Measurements from ENCODE around the gene MAD1L1. TPM values are rescaled to one million over a fixed set of nuclear protein-coding genes. Genes with fewer than 3 reads are reported as not detected.

MAD1L1 gene
- total and polyA plus RNA-seq, 2 of the 13 experiments (the other 11 are each of a cell fraction or from before 2014, with no cell fraction given) = 17.4 to 64.7 TPM

DNA sequence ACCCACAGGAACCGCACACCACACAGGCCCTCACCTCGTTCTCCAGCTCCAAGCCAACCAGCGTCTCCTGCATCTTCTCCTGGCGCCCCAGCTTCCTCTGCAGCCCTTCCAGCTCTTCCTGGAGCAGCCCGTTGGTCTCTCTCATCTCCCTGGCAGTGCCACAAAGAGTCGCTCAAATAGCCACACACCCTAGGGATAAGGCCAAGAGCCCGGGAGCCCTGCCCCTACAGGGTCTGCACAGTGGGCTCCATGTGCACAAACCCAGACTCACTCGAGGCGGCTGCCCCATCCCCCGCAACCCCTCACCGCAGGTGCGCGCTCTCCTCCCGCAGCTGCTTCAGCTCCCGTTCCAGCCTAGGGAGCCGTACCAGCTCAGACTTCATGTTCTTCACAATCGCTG is 16.9 kb downstream of the MAD1L1 start:
- H3K4me1 ChIP-seq (ENCODE audit: insufficient read depth, low read length) = no peaks in the 10 kb centered on the region
- ChIA-PET POLR2A (no interaction called here), CTCF (ENCODE audit: low intra/inter-chr PET ratio, low total read pairs) (no interaction called here)
- no peak overlapping the region for H3K27ac ChIP-seq (ENCODE audit: extremely low read length, insufficient read depth, low read length)
- no peak for ATAC-seq
- no peak overlapping the region for H2AFZ ChIP-seq (ENCODE audit: low read length)
- H3K9me3 ChIP-seq (ENCODE audit: low read length) = no peaks in the 10 kb centered on the region
- H3K79me2 ChIP-seq (ENCODE audit: insufficient read depth, low read length) = no peaks in the 10 kb centered on the region
- in situ Hi-C loops (cut with HindIII; ENCODE audit: extremely low pct_ligation_motif_present, low pct_unique_long_range_greater_than_20kb) (loop anchor here (10.0 to 25.0 kb wide), 2 partner anchors 421 to 629 kb away; no protein-coding TSS in a partner anchor), intact Hi-C loops (cut with micrococcal nuclease; ENCODE audit: unreplicated experiment) (no loop called here)
- 98% methylated on average over 16 of the region's 17 CpGs for WGBS (ENCODE audit: low lambda C conversion rate)
- no peak overlapping the region for H3K4me2 ChIP-seq (ENCODE audit: low read depth, low read length)
- H3K4me3 ChIP-seq (replicated peaks in 1 of 3; ENCODE audit: insufficient read depth in 1 of 3, low read depth in 2 of 3, low read length in 3 of 3) = no peak overlapping the region
- no peak for DNase-seq (ENCODE audit: low spot score)
- H3K36me3 ChIP-seq (replicated peaks in 1 of 2; ENCODE audit: control insufficient read depth in 1 of 2, insufficient read depth in 2 of 2, low read length in 2 of 2) = peaks cover 27 to 85% of the 10 kb centered on the region in 2 experiments; a peak in 4 of 5 replicates
- FAIRE-seq = no peak
- H4K20me1 ChIP-seq (ENCODE audit: insufficient read depth, low read length) = peaks cover 2% of the 10 kb centered on the region; the same call in 1 of the 2 replicates
- BruUV-seq (replicated peaks) = no TSS peak
- no peaks in the 10 kb centered on the region for H3K27me3 ChIP-seq (ENCODE audit: control insufficient read depth in 1 of 2, insufficient read depth in 2 of 2, low read length in 2 of 2)
- H3K9ac ChIP-seq (ENCODE audit: insufficient read depth, low read depth, low read length) = no peak overlapping the region
- TF ChIP-seq ZNF3 (CRISPR knock-in tag; IDR thresholded peaks at IDR 0.05) = no peak
- TF ChIP-seq, protein P1, sequence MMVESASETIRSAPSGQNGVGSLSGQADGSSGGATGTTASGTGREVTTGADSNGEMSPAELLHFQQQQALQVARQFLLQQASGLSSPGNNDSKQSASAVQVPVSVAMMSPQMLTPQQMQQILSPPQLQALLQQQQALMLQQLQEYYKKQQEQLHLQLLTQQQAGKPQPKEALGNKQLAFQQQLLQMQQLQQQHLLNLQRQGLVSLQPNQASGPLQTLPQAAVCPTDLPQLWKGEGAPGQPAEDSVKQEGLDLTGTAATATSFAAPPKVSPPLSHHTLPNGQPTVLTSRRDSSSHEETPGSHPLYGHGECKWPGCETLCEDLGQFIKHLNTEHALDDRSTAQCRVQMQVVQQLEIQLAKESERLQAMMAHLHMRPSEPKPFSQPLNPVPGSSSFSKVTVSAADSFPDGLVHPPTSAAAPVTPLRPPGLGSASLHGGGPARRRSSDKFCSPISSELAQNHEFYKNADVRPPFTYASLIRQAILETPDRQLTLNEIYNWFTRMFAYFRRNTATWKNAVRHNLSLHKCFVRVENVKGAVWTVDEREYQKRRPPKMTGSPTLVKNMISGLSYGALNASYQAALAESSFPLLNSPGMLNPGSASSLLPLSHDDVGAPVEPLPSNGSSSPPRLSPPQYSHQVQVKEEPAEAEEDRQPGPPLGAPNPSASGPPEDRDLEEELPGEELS (CRISPR knock-in tag; IDR thresholded peaks at IDR 0.05) = no peak
- TF ChIP-seq NFE2L2 (IDR thresholded peaks at IDR 0.05; ENCODE audit: low read length) = no peak
- no peak for TF ChIP-seq ZNF446 (CRISPR knock-in tag; IDR thresholded peaks at IDR 0.05)
- TF ChIP-seq ZNF737 (CRISPR knock-in tag; IDR thresholded peaks at IDR 0.05; ENCODE audit: borderline replicate concordance) = no peak
- no peak for TF ChIP-seq ZNF724P (CRISPR knock-in tag; IDR thresholded peaks at IDR 0.05; ENCODE audit: borderline replicate concordance)
- TF ChIP-seq, protein P2, sequence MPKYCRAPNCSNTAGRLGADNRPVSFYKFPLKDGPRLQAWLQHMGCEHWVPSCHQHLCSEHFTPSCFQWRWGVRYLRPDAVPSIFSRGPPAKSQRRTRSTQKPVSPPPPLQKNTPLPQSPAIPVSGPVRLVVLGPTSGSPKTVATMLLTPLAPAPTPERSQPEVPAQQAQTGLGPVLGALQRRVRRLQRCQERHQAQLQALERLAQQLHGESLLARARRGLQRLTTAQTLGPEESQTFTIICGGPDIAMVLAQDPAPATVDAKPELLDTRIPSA (CRISPR knock-in tag; IDR thresholded peaks at IDR 0.05; ENCODE audit: borderline replicate concordance) = no peak
- no peak for TF ChIP-seq RNF2 (conservative IDR thresholded peaks at IDR 0.05; ENCODE audit: low read depth)
- no peak for TF ChIP-seq ZSCAN31 (CRISPR knock-in tag; IDR thresholded peaks at IDR 0.05; ENCODE audit: low read depth)
- TF ChIP-seq, protein P3, sequence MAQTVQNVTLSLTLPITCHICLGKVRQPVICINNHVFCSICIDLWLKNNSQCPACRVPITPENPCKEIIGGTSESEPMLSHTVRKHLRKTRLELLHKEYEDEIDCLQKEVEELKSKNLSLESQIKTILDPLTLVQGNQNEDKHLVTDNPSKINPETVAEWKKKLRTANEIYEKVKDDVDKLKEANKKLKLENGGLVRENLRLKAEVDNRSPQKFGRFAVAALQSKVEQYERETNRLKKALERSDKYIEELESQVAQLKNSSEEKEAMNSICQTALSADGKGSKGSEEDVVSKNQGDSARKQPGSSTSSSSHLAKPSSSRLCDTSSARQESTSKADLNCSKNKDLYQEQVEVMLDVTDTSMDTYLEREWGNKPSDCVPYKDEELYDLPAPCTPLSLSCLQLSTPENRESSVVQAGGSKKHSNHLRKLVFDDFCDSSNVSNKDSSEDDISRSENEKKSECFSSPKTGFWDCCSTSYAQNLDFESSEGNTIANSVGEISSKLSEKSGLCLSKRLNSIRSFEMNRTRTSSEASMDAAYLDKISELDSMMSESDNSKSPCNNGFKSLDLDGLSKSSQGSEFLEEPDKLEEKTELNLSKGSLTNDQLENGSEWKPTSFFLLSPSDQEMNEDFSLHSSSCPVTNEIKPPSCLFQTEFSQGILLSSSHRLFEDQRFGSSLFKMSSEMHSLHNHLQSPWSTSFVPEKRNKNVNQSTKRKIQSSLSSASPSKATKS (CRISPR knock-in tag; IDR thresholded peaks at IDR 0.05) = no peak
- TF ChIP-seq ZBTB21 (CRISPR knock-in tag; IDR thresholded peaks at IDR 0.05) = no peak
- TF ChIP-seq KDM2A (CRISPR knock-in tag; IDR thresholded peaks at IDR 0.05; ENCODE audit: borderline replicate concordance, low read depth) = no peak
- TF ChIP-seq, protein P4, sequence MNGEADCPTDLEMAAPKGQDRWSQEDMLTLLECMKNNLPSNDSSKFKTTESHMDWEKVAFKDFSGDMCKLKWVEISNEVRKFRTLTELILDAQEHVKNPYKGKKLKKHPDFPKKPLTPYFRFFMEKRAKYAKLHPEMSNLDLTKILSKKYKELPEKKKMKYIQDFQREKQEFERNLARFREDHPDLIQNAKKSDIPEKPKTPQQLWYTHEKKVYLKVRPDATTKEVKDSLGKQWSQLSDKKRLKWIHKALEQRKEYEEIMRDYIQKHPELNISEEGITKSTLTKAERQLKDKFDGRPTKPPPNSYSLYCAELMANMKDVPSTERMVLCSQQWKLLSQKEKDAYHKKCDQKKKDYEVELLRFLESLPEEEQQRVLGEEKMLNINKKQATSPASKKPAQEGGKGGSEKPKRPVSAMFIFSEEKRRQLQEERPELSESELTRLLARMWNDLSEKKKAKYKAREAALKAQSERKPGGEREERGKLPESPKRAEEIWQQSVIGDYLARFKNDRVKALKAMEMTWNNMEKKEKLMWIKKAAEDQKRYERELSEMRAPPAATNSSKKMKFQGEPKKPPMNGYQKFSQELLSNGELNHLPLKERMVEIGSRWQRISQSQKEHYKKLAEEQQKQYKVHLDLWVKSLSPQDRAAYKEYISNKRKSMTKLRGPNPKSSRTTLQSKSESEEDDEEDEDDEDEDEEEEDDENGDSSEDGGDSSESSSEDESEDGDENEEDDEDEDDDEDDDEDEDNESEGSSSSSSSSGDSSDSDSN (CRISPR knock-in tag; IDR thresholded peaks at IDR 0.05) = no peak
- no peak for TF ChIP-seq CHD2 (IDR thresholded peaks at IDR 0.05; ENCODE audit: low read depth, low read length)
- TF ChIP-seq, protein P5, sequence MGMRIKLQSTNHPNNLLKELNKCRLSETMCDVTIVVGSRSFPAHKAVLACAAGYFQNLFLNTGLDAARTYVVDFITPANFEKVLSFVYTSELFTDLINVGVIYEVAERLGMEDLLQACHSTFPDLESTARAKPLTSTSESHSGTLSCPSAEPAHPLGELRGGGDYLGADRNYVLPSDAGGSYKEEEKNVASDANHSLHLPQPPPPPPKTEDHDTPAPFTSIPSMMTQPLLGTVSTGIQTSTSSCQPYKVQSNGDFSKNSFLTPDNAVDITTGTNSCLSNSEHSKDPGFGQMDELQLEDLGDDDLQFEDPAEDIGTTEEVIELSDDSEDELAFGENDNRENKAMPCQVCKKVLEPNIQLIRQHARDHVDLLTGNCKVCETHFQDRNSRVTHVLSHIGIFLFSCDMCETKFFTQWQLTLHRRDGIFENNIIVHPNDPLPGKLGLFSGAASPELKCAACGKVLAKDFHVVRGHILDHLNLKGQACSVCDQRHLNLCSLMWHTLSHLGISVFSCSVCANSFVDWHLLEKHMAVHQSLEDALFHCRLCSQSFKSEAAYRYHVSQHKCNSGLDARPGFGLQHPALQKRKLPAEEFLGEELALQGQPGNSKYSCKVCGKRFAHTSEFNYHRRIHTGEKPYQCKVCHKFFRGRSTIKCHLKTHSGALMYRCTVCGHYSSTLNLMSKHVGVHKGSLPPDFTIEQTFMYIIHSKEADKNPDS (CRISPR knock-in tag; IDR thresholded peaks at IDR 0.05) = no peak
- TF ChIP-seq MED13 (CRISPR knock-in tag; IDR thresholded peaks at IDR 0.05) = no peak
- no peak for TF ChIP-seq ZKSCAN5 (CRISPR knock-in tag; IDR thresholded peaks at IDR 0.05)

Data from HepG2 (cell line).